GM12801 (cell line): ENCODE measurements around the gene SLC25A45.

ENCODE experiments used
- CTCF ChIP-seq: IDR thresholded peaks from one replicate; pipeline ENCODE4 v1.5.1; 2011; ENCODE audit warnings: control low read depth; ENCODE audit not compliant: insufficient read length; ENCODE audit errors: extremely low read depth

SLC25A45 gene

GRCh38 chr11:65338676-65339075, 43.8 kb downstream of the SLC25A45 start:
- no peak for TF ChIP-seq CTCF

GRCh38 chr11:65334696-65335295, 47.6 kb downstream of the SLC25A45 start:
- TF ChIP-seq CTCF = no peak

DNA sequence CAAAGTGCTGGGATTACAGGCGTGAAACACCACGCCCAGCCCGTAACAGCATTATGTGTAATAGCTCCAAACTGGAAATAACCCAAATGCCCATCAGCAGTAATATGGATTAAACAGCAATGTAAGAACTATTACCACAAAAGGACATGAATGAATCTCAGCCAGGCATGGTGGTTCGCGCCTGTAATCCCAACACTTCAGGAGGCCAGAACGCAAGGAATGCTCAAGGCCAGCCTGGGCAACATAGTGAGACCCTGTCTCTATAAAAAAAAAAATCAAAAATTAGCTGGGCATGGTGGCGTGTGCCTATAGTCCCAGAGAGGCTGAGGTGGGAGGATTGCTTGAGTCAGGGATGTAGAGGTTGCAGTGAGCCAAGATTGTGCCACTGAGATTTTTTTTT, 51.9 kb downstream of the SLC25A45 start:
- TF ChIP-seq CTCF = no peak

DNA sequence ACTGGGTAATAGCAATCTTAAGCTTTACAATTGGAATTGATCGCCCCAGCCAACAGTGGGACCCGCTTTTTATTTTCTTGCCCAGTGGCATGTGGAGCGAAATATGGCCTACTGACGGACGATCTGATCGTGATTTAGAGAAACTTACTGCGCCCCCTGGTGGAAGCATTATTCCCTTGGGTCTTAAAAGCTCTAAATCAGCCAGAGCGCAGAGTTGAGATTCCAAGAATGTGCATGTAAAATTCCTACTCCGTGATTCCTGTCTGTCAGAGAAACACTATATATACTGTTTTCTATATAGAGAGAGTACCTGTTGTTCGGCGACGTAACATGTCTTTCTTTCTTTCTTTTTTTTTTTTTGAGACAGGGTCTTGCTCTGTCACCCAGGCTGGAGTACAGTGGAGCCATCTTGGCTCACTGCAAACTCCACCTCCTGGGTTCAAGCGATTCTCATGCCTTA, 52.5 kb downstream of the SLC25A45 start:
- no peak for TF ChIP-seq CTCF

GRCh38 chr11:65329478-65329877, 53.0 kb downstream of the SLC25A45 start:
- no peak for TF ChIP-seq CTCF

DNA sequence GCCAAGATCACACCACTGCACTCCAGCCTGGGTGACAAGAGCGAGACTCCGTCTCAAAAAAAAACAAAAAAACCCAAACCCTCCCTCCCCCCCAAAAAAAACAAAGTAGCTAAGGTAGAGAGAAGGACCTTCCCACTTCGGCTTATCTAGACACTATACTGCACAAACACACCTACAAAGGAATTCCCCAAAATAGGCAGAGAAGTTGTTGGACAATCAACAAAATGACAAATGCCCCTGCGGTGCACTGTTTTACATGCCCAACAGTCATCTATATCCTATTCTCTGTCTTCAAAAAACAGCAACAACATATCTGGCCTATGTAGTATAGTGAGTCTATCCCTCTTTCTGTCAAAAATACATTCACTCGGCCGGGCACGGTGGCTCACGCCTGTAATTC, 55.4 kb downstream of the SLC25A45 start:
- TF ChIP-seq CTCF = no peak

DNA sequence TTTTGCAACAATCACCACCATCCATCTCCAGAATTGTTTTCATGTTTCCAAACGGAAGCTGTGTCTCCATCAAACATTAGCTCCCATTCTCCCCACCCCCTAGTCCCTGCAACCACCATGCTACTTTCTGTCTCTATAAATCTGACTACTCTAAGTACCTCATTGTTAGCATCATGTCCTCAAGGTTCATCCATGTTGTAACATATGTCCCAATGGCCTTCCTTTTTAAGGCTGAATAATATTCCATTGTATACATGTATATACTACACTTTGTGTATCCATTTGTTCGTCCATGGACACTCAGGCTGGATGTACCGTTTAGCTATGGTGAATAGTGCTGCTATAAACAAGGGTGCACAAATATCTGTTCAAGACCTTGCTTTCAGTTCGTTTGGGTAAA, 57.0 kb downstream of the SLC25A45 start:
- TF ChIP-seq CTCF = no peak
